GM23248 (cell line): Measurements from ENCODE around the gene TAF10. TPM values are rescaled to one million over a fixed set of nuclear protein-coding genes. Genes with fewer than 3 reads are reported as not detected.

Experiments used
- DNase-seq: peaks from one replicate; pipeline ENCODE4 v3.0.0-alpha.2; 2015
- H2AFZ ChIP-seq: fragments of 200-600 bp; sonication (generic); 2 replicates; pipeline ENCODE4 v1.6.1; 2016; ENCODE audit warnings: antibody characterized with exemption
- H3F3A ChIP-seq: fragments of 200-600 bp; sonication (generic); 2 replicates; pipeline ENCODE4 v1.6.1; 2016; ENCODE audit warnings: mild to moderate bottlenecking, antibody characterized with exemption, mixed run types; ENCODE audit not compliant: insufficient read depth
- H3K27ac ChIP-seq: fragments of 200-600 bp; sonication (generic); 2 replicates; pipeline ENCODE4 v1.5.1; 2016; ENCODE audit warnings: mild to moderate bottlenecking
- H3K27me3 ChIP-seq: fragments of 200-600 bp; sonication (generic); replicated peaks from 2 replicates; pipeline ENCODE4 v1.6.1; 2016; ENCODE audit warnings: mild to moderate bottlenecking; ENCODE audit not compliant: insufficient read depth
- H3K36me3 ChIP-seq: fragments of 200-600 bp; sonication (generic); 2 replicates; pipeline ENCODE4 v1.6.1; 2016; ENCODE audit warnings: low read depth, mild to moderate bottlenecking
- H3K4me1 ChIP-seq: fragments of 200-600 bp; sonication (generic); 2 replicates; pipeline ENCODE4 v1.6.1; 2016; ENCODE audit warnings: mild to moderate bottlenecking; ENCODE audit not compliant: insufficient read depth
- H3K4me2 ChIP-seq: fragments of 200-600 bp; sonication (generic); one replicate; pipeline ENCODE4 v1.6.1; 2016; ENCODE audit warnings: mild to moderate bottlenecking; ENCODE audit not compliant: unreplicated experiment
- H3K4me3 ChIP-seq: fragments of 200-600 bp; sonication (generic); 2 replicates; pipeline ENCODE4 v1.5.1; 2016; ENCODE audit warnings: mild to moderate bottlenecking
- H3K79me2 ChIP-seq: fragments of 200-600 bp; sonication (generic); 2 replicates; pipeline ENCODE4 v1.6.1; 2016; ENCODE audit warnings: mild to moderate bottlenecking; ENCODE audit not compliant: insufficient read depth
- H3K9ac ChIP-seq: fragments of 200-600 bp; sonication (generic); 2 replicates; pipeline ENCODE4 v1.6.1; 2016; ENCODE audit warnings: mild to moderate bottlenecking
- H3K9me2 ChIP-seq: fragments of 200-600 bp; sonication (generic); 2 replicates; pipeline ENCODE4 v1.6.1; 2016; ENCODE audit warnings: mixed run types, mild to moderate bottlenecking, moderate library complexity; ENCODE audit not compliant: insufficient read depth
- H3K9me3 ChIP-seq: fragments of 200-600 bp; sonication (generic); one replicate; pipeline ENCODE4 v1.6.1; 2017; ENCODE audit warnings: low read depth
- H4K20me1 ChIP-seq: fragments of 200-600 bp; sonication (generic); 2 replicates; pipeline ENCODE4 v1.6.0; 2016; ENCODE audit not compliant: insufficient read depth
- EZH2 ChIP-seq: fragments of 200-600 bp; sonication (generic); IDR thresholded peaks from 2 replicates; pipeline ENCODE4 v1.6.1; 2018; ENCODE audit warnings: antibody characterized with exemption, mild to moderate bottlenecking; ENCODE audit not compliant: insufficient read depth, poor library complexity, severe bottlenecking
- EZH2phosphoT487 ChIP-seq: fragments of 200-600 bp; sonication (generic); IDR thresholded peaks from 2 replicates; pipeline ENCODE4 v1.6.1; 2018; ENCODE audit warnings: antibody characterized with exemption, moderate library complexity, mild to moderate bottlenecking, low read depth; ENCODE audit not compliant: insufficient read depth
- WGBS, 2 experiments: methylation state at CpG; one replicate each; pipeline ENCODE4 v1.1.6; 2015 to 2017; ENCODE audit warnings: low lambda C conversion rate in 2 of 2, low coverage in 1 of 2; ENCODE audit errors: missing lambda C conversion rate in 2 of 2; 5-methylcytosine and 5-hydroxymethylcytosine counted together
- in situ Hi-C: fragments of 300-500 bp; cut with MboI; formaldehyde crosslinking; loops from 2 replicates; pipeline ENCODE4 v1.15.0; 2020
- polyA plus RNA-seq: library from polyadenylated mRNA; unstranded; fragments of >200 nt; fragmentation: Nextera tagmentation; extraction: Ambion mirVana; gene quantifications from 2 replicates; pipeline ENCODE4 v1.2.1, GENCODE V29; 2016
- total RNA-seq: library from RNA; depleted of rRNA; stranded (reverse); fragments of >200 nt; shearing (Covaris generic); gene quantifications from 2 replicates; pipeline ENCODE4 v1.2.3, GENCODE V29; 2014

TAF10 gene
- total and polyA plus RNA-seq, 2 experiments from 2014 or later: 67.9 to 172 TPM

DNA sequence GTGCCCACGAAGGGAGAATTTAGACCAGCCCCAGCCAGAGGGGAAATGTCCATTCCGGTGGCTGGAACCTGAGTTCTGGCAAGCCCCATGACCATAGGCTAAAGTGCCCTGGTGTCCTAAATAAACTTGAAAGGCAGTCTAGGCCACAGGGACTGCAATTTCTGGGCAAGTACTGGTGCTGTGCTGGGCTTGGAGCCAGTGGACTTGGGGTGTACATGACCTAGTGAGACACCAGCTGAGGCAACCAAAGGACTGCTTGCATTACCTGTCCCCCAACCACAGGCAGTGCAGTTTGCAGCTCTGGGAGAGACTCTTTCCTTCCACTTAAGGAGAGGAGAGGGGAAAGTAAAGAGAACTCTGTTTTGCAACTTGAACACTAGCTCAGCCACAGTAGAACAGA lies 32.3 kb downstream of the TAF10 start:
- Histone ChIP-seq H3K4me2 (no peak overlapping the region), H3K36me3 (0 out of 2 replicates have a peak, but pooled peaks cover 6% of the 10 kb centered on the region), H3K79me2 (no peaks in the 10 kb centered on the region), H3K9me2 (no peaks in the 10 kb centered on the region), H3K4me3 (no peak overlapping the region), H3K4me1 (peaks cover 21% of the 10 kb centered on the region), H4K20me1 (no peaks in the 10 kb centered on the region), H3K9ac (no peak overlapping the region), H3K9me3 (peaks cover 3% of the 10 kb centered on the region), H3K27me3 (no peaks in the 10 kb centered on the region), H3K27ac (no peak overlapping the region), H2AFZ (no peak overlapping the region), H3F3A (peaks cover 33% of the 10 kb centered on the region)
- in situ Hi-C loops: no loop called here
- no peak for DNase-seq
- 95 to 96% methylated on average over 2 of the region's 2 CpGs for WGBS, 2 experiments
- TF ChIP-seq EZH2phosphoT487 (no peak), EZH2 (no peak)

DNA sequence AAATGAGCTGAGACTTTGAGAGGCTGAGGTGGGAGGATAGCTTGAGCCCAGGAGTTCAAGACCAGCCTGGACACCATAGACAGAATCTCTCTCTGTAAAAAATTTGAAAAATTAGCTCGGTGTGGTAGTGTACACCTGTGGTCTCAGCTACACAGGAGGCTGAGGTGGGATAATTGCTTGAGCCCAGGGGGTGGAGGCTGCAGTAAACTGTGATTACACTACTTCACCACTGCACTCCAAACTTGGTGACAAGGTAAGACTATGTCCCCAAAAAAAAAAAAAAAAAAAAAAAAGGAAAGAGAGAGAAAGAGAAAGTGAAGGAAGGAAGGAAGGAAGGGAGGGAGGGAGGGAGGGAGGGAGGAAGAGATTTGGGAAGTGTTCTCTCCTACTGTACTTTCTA lies 33.9 kb downstream of the TAF10 start:
- Histone ChIP-seq H3K9me2 (no peaks in the 10 kb centered on the region), H3K27ac (no peak overlapping the region), H3K4me1 (peaks cover 21% of the 10 kb centered on the region), H3K79me2 (no peaks in the 10 kb centered on the region), H3F3A (peaks cover 33% of the 10 kb centered on the region), H3K9me3 (peaks cover 3% of the 10 kb centered on the region), H3K4me2 (no peak overlapping the region), H3K27me3 (no peaks in the 10 kb centered on the region), H4K20me1 (no peaks in the 10 kb centered on the region), H3K4me3 (no peak overlapping the region), H2AFZ (no peak overlapping the region), H3K36me3 (no peaks in the 10 kb centered on the region), H3K9ac (no peak overlapping the region)
- WGBS, 2 experiments: 95 to 100% methylated on average over 1 of the region's 1 CpG
- no peak for DNase-seq
- TF ChIP-seq EZH2phosphoT487 (no peak), EZH2 (no peak)
- in situ Hi-C loops: no loop called here

DNA sequence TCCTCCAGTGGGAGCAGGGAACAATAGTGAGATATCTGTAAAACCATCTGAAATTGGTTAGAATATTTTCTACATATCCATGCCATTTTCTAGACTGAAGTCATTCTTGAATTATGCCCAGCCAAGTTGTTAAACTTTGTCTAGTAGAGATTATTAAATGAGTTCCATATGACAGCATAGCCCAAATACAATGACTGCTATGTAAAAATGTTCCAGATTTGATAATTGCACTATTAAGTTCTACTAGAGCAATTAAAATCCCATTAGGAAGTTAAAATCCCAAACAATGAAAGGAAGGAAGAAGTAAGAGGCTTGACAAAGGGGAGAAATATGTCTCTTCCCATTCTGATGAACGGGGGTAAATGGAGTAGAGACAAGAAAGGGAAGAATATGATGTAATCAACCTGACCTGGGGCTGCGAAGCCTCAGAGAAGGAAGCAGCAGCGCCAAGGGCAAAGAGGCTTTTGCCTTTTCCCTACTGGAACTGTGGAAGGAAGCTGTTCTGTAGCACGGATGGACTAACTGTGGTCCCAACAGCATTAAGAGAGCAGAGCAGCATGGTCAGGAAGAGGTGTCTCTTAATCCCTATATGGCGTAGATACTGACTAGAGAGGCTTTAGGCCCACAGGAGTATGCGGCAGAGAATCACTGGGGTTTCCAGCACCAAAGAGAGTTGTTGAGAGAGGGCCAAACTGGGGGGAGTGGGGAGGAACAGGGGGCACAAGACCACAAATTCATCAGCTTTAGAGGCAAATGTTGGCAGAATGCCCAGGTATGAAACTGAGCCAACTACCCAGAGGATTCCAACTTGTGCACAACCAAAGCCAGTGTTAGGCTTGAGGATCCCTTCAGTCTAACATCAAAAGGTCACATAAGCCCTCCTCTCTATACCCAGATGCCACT lies 35.3 kb downstream of the TAF10 start:
- Histone ChIP-seq H2AFZ (peak overlapping the region; percentile 13; the same call in 1 of the 2 replicates), H3K9me3 (no peaks in the 10 kb centered on the region), H4K20me1 (no peaks in the 10 kb centered on the region), H3F3A (peaks cover 42% of the 10 kb centered on the region), H3K4me3 (peak overlapping the region; percentile 4; the same call in 1 of the 2 replicates), H3K4me2 (peak overlapping the region; percentile 69), H3K27me3 (no peaks in the 10 kb centered on the region), H3K79me2 (no peaks in the 10 kb centered on the region), H3K4me1 (peaks cover 33% of the 10 kb centered on the region), H3K9me2 (no peaks in the 10 kb centered on the region), H3K27ac (peak overlapping the region; percentile 40), H3K9ac (no peak overlapping the region), H3K36me3 (no peaks in the 10 kb centered on the region)
- TF ChIP-seq EZH2phosphoT487 (no peak), EZH2 (no peak)
- peak; percentile 75 for DNase-seq
- in situ Hi-C loops: no loop called here
- 4 to 5% methylated on average over 6 of the region's 6 CpGs for WGBS, 2 experiments

DNA sequence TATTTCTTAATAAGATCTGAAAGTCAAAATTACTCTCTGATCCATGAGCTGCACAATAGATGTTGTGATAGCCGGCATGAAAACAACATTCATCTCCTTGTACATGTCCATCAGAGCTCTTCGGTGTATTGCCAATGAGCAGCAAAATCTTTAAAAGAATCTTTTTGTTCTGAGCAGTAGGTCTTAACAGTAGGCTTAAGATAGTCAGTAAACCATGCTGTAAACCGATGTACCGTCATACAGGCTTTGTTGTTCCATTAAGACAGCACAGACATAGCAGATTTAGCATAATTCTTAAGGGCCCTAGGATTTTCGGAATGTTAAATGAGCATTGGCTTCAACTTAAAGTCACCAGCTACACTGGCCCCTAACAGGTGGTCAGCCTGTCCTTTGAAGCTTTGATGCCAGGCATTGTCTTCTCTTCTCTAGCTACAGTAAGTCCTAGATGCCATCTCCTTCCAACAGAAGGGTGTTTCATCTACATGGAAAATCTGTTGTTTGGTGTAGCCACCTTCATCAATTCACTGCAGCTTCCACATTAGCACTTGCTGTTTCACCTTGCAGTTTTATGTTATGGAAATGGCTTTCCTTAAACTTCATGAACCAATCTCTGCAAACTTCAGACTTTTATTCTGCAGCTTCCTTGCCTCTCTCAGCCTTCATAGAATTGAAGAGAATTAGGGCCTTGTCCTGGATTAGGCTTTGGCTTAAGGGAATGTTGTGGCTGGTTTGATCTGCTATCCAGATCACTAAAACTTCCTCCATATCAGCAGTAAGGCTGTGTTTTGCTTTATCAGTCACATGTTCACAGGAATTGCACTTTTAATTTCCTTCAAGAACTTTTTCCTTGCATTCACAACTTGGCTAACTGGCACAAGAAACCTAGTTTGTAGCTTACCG lies 37.0 kb downstream of the TAF10 start:
- H2AFZ ChIP-seq: no peak overlapping the region
- no peak overlapping the region for H3K4me3 ChIP-seq
- H3K4me2 ChIP-seq: no peak overlapping the region
- H3K9ac ChIP-seq: no peak overlapping the region
- peaks cover 45% of the 10 kb centered on the region for H3F3A ChIP-seq
- 94% methylated on average over 6 of the region's 6 CpGs for WGBS, 2 experiments
- no peaks in the 10 kb centered on the region for H4K20me1 ChIP-seq
- H3K27ac ChIP-seq: no peak overlapping the region
- no peaks in the 10 kb centered on the region for H3K79me2 ChIP-seq
- no peaks in the 10 kb centered on the region for H3K9me3 ChIP-seq
- DNase-seq: no peak
- H3K9me2 ChIP-seq: no peaks in the 10 kb centered on the region
- peaks cover 36% of the 10 kb centered on the region for H3K4me1 ChIP-seq
- no peaks in the 10 kb centered on the region for H3K36me3 ChIP-seq
- in situ Hi-C loops: no loop called here
- H3K27me3 ChIP-seq: no peaks in the 10 kb centered on the region
- no peak for TF ChIP-seq EZH2phosphoT487
- no peak for TF ChIP-seq EZH2
